GM12873 (cell line): ENCODE data around the gene ADD1.

Experiments
- CTCF ChIP-seq: IDR thresholded peaks from 2 replicates; pipeline ENCODE4 v1.5.1; 2012; ENCODE audit warnings: low read depth, mild to moderate bottlenecking, moderate library complexity, low read length, control low read depth; ENCODE audit not compliant: insufficient read depth; ENCODE audit errors: missing control alignments

The ADD1 gene

GRCh38 chr4:2961811-2962441 is 118.3 kb downstream of the ADD1 start:
- TF ChIP-seq CTCF = peak; percentile 42

GRCh38 chr4:2962614-2963174 is 119.0 kb downstream of the ADD1 start:
- no peak for TF ChIP-seq CTCF

GRCh38 chr4:2963175-2963965 is 119.7 kb downstream of the ADD1 start, which contains the start of the genes GRK4 and NOP14:
Gene GRK4, plus strand, starts transcription at chr4:2963571. Its CDS starts 500 bp downstream, at chr4:2964071.
Gene NOP14, minus strand, starts transcription at chr4:2963406. Its CDS starts 87 bp downstream, at chr4:2963319.
- no peak for TF ChIP-seq CTCF

- no peak for TF ChIP-seq CTCF
Observed at GRCh38 chr4:2963966-2964471, 120.4 kb downstream of the ADD1 start.

GRCh38 chr4:2964706-2965258 is 121.1 kb downstream of the ADD1 start:
- no peak for TF ChIP-seq CTCF

- TF ChIP-seq CTCF = no peak
Observed at GRCh38 chr4:2965262-2965661, 121.6 kb downstream of the ADD1 start.

- TF ChIP-seq CTCF = no peak
Observed at GRCh38 chr4:2968381-2968780, 124.7 kb downstream of the ADD1 start.
